ENCODE measurements around the gene TIGD7.

Gene TIGD7, protein sequence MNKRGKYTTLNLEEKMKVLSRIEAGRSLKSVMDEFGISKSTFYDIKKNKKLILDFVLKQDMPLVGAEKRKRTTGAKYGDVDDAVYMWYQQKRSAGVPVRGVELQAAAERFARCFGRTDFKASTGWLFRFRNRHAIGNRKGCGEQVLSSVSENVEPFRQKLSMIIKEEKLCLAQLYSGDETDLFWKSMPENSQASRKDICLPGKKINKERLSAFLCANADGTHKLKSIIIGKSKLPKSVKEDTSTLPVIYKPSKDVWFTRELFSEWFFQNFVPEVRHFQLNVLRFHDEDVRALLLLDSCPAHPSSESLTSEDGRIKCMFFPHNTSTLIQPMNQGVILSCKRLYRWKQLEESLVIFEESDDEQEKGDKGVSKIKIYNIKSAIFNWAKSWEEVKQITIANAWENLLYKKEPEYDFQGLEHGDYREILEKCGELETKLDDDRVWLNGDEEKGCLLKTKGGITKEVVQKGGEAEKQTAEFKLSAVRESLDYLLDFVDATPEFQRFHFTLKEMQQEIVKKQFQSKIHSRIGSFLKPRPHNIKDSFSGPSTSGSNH

DNA sequence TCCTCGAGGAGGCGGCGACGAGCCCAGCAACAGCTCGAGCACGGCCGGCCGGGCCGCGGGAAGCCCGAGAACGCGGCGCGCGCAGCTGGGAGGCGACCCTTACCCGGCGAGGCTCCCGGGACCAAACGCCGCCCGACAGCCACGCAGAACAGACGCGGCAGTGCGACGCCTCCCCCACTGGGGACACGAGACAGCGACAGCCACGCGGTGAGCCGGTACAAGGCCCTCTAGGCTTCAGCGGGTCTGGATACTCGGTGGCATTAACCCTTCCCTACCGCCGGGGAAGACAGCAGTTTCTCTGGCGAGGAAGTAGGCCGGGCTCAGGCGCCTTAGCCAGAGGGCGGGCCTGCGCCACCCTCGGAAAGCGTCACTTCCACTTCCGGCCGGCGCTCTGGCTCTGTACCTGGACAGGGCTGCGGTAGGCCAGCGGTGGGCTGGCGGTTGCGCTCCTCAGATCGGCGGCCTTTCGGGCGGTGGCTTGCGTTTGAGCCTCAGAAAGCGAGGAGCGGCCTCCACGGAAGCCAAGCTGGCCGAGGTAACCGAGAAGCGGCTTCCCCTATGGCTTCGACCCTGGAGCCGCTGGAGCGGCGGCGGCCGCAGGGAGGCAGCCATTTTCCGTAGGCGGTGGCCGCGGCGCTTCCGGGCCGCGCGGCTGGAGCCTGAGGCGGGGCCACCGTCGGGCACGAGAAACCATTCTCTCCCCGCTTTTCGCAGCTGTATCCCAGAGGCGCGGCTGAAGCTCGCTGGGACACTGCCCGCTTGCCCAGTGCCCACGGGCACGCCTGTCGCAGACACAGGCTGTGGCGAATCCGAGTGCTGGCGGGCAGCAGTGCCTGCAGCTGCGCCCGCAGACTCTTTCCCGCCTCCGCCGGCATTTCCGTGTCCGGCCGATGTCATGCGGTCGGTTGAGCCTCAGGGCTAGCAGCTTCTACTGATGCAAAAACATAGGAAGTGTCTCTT lies at the start of gene TIGD7, which contains the start of gene ZNF75A:
Gene TIGD7, minus strand, starts transcription at position 322 of the 960 bp plus-strand sequence. CDS start 4,816 bp downstream, outside the sequence.
Gene ZNF75A, plus strand, starts transcription at position 389 of the 960 bp plus-strand sequence. CDS start 2,932 bp downstream, outside the sequence.
- DNase-seq (ENCODE audit: low read depth in 2 of 3, low spot score in 1 of 3): peak; percentile 64 to 81 (median 71)

DNA sequence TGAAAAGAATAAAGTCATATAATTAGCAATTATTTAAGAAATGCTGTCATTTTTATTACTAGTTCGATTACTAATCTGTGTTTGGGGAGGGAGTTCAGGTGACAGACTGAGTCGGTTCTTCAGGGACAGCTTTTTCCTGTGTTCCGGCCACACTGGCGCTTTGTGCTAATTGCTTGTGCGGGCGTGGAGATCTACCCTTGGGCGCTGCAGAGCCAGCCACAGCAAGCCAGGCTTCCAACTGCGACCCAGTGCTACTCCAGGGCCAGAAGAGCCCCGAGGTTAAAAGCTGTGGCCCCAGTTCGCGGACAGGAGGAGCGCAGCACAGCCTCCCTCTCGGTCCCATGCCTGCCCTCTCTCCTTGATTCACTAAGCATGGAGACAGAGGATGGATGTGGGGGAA lies 43.9 kb upstream of the TIGD7 start:
- no peak for DNase-seq (ENCODE audit: low read depth in 2 of 3, low spot score in 1 of 3)

DNA sequence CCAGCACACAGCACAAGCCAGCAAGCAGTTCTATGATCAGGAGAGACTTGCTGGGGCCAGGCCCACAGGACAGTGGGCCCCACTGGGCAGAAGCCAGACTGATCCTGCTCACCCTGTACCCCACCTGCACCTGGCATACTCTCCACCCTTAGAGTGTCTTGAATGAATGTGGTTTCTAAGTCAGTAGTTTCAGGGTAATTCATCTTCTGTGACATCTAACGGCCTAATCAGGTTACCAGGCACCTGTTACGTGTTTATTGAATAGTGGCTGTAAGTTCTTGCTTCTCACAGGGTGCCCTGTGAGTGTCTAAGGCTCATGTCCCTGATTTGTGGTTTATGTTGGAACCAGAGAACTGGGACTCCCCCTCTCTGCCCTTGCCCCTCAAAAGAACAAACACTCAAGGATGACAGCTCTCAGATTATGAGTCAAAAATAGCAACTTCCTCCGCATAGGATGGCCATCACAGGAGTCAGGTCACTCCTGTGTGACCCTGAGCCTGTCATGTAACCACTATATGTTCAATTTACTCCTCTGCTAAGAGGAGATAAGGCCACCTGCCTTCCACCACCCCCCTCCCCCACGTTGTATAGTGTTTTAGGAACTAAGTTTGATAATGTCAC lies 43.4 kb upstream of the TIGD7 start:
- DNase-seq (ENCODE audit: low read depth in 2 of 3, low spot score in 1 of 3): no peak

DNA sequence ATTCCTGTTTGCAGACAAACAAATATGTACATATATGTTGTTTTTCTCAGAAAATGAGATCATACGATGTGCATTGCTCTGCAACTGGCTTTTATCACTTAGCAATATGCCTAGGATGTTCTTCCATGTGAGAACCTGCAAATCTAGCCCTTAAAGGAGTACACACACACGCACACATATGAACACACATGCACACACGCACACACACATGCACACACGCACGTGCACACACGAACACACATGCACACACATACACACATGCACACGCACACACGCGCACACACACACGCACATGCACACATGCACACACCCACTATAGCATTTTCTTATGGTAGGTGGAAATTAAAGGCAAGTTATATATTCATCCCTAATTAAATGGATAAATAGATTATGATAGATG lies 42.4 kb upstream of the TIGD7 start:
- no peak for DNase-seq (ENCODE audit: low read depth in 2 of 3, low spot score in 1 of 3)

DNA sequence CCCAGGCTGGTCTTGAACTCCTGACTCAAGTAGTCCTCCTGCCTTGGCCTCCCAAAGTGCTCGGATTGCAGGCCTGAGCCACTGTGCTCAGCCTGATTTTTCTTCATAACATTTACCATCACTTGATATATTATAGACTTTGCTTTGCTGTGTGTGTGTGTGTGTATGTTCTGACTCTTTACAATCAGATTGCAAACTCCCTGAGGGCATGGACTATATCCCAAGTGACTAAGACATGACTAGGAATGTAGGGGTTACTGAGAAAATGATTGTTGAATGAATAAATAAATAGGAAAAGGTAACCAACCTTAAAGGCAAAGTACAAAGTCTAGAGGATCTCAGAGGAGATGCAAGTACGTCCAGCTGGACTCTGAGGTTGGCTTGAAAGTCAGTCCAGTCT lies 40.8 kb upstream of the TIGD7 start:
- no peak for DNase-seq (ENCODE audit: low read depth in 2 of 3, low spot score in 1 of 3)

DNA sequence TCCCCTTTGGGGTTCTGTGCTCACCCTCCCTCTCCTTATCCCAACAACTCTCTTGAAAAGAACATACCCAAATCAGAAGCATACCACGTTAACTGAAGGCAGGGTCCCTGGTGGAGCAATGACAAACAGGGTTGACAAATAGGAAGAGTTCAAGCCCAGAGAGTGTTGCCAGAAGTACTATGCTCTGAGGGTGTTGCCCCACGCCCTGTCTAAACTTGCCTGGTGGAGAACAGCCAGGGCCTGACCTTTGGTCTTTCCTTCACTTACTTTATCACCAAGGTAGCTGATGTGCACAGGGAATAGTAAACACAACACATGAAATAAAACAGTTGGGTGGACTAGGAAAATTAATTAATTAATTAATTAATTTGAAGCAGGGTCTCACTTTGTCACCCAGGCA lies 23.4 kb upstream of the TIGD7 start:
- no peak for DNase-seq (ENCODE audit: low read depth in 2 of 3, low spot score in 1 of 3)

DNA sequence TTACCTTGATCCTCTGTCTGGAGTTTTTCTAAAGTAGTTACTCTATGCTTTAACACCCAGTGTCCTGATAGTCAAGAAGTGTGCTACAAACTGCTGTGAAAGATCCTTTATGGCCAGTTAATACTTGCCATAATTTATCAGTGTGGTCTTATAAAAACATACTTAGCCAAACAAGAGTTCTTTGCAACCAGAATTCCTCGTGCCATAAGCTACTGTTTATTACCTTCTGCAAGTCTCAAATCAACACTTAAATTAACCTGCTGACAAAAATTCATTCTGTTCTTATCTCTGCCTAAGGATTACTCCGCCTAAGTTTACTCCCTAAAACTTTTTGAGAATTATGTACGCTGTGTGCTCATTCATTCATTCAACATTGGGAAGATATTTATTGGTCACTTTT lies 22.9 kb upstream of the TIGD7 start:
- no peak for DNase-seq (ENCODE audit: low read depth in 2 of 3, low spot score in 1 of 3)

DNA sequence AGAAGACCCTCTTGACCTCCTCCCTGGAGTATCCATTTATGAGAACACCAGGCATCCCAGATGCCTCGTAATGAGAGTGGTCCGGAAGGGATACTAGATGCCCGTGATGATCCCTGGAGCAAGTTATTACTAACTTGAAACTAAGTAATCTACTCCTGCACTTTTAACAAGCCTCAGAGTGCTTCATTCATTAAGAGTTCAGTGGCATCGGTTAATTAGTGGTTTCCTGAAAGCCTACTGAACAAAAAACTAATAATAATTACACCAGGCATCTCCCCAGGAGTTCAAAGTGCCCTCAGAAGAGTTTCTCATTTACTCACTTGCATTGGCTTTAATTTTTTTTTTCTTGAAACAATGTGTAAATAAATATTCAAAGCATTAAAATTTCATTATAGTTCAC lies 22.3 kb upstream of the TIGD7 start:
- no peak for DNase-seq (ENCODE audit: low read depth in 2 of 3, low spot score in 1 of 3)

DNA sequence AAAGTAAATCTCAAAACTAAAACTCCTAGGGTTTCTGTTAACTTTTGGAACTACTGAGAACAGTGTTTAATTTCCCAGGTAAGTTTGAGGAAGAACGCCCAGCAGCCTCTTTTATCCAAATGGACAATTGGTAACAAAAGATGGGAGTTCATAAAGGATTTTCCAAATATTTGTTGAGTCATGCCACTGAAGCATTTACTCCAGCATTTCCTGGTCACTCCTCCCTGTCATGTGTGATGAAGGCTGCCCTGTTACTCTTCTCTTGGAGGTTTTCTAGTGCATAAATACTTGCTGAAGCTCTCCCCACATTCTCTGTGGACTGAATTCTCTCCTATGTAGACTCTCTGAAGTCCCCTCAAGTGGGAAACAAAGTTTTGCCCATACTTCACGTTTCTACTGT lies 16.6 kb upstream of the TIGD7 start:
- DNase-seq (ENCODE audit: low read depth in 2 of 3, low spot score in 1 of 3): no peak

DNA sequence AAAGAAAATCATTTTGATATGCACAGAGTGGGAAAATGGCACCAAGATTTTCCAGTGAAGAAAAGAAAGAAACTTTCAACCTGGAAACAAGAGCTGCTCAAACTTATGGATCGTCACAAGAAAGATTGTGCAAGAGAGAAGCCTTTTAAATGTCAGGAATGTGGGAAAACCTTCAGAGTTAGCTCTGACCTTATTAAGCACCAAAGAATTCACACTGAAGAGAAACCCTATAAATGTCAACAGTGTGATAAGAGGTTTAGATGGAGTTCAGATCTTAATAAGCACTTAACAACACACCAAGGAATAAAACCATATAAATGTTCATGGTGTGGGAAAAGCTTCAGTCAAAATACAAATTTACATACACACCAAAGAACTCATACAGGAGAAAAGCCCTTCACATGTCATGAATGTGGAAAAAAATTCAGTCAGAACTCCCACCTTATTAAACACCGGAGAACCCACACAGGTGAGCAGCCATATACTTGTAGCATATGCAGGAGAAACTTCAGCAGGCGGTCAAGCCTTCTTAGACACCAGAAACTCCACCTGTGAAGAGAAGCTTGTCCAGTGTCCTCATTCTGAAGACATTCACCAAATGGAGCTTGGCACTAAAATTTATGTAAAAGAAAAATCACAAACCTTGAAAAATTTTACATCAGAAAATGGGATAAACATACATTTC lies 12.2 kb upstream of the TIGD7 start:
- no peak for DNase-seq (ENCODE audit: low read depth in 2 of 3, low spot score in 1 of 3)

DNA sequence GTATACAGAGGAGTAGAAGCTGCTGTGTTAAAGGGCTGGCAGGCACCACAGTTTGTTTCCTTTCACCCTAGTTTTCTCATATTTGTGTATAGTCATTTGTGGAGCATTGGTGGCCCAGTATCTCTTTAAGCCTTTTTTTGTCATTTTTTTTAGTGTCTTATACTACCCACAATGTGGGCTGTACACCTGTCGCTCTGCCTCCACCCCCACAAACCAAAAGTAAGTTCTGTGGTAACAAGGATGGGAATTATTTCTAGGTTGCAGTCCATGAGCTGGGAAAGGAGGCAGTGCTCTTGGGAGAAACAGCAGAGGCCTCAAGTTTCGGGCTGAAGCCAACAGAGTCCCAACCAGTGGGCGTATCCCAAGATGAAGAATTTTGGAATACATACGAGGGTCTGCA lies 6.3 kb upstream of the TIGD7 start:
- DNase-seq (ENCODE audit: low read depth in 2 of 3, low spot score in 1 of 3): no peak

DNA sequence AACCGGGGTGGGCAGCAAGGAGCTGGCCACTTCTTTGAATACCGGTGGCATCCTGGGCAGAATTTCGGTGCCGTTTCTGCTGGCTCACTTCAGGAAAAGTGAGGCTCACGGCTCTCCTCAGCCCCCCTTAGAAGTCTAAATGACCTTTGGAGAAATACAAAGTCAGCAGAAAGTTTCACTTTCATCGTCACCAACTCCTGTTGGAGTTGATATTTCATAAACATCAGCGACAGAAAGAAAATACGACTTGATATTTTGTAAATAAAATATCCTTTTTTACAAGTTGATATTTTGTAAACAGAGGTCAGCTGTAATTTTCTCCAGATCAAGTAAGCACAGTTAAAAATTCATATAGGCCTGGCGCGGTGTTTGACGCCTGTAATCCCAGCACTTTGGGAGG lies 848 bp upstream of the TIGD7 start:
- no peak for DNase-seq (ENCODE audit: low read depth in 2 of 3, low spot score in 1 of 3)

DNA sequence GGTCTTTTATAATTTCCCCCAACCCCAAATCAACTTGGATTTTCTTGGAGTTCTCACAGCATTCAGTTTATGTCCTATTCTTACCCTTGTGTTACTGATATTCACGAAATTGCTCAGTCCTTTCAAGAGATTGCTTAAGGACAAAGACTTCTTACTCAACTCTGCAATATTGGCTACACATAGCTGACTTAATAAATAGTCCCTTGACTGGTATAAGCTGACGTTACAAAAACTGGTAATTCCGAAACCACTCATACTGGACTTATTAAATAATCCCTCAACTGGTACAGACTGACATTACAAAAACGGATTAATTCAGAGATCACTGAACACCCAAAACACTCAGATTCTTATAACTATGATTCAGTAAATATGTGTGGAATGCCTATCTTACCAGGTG lies 860 bp downstream of the TIGD7 start:
- DNase-seq (ENCODE audit: low read depth in 2 of 3, low spot score in 1 of 3): no peak

DNA sequence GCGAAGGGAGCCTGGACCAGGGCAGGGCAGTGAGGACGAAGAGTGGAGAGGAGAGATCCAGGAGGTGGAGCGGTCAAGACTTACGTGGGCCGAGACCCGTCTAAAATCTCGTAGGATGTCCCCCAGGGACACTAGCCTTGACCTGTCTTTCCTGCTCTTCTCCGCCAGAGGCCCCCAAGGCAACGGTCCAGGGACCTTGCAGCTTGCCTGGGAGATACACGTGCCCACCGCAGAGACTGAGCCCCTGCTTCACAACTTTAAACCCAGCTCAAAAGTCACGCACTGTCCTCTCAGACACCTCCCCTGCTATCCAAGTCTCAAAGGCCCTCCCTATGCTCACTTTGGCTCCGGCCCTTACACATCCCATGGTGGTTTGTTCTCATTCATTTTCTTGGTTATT lies 9.4 kb downstream of the TIGD7 start:
- DNase-seq (ENCODE audit: low read depth in 2 of 3, low spot score in 1 of 3): no peak

DNA sequence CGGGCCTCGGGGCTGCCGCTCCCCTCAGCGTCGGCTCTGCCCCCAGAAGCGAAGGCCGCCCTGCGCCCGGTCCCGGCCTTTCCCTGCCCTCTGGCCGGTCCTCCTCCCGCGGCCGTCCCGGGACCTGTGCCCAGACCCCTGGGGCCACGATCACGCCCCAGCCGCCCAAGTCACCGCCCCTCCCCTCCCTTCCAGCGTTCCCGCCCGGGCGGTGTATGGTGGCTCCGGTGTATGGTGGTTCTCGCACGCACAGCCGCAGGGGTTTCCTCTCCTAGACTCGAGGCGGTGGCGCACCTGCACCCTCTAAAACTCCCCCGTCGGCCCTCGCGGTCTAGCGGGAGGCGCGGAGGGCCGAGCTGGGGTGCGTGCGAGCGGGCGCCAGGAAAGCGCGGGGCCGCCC lies 10.0 kb downstream of the TIGD7 start:
- no peak for DNase-seq (ENCODE audit: low read depth in 2 of 3, low spot score in 1 of 3)

DNA sequence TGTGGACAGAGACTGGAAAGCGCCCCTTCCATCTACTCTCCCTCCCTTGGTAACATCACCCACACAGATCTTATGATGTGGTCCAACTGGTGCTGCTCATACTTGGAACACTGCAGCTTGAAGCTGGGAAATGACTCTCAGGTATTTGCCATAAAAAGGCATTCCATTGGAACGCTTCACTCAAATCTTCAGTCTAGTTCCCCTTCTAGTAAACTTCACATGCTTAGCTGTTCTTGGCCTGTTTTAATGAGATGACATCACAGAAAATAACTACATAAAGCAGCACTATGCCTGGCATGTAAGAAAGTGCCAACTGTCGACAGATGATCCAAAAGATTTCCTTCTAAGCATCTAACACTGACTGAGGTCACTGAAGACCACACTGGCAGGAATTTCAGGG lies 12.6 kb downstream of the TIGD7 start:
- no peak for DNase-seq (ENCODE audit: low read depth in 2 of 3, low spot score in 1 of 3)

DNA sequence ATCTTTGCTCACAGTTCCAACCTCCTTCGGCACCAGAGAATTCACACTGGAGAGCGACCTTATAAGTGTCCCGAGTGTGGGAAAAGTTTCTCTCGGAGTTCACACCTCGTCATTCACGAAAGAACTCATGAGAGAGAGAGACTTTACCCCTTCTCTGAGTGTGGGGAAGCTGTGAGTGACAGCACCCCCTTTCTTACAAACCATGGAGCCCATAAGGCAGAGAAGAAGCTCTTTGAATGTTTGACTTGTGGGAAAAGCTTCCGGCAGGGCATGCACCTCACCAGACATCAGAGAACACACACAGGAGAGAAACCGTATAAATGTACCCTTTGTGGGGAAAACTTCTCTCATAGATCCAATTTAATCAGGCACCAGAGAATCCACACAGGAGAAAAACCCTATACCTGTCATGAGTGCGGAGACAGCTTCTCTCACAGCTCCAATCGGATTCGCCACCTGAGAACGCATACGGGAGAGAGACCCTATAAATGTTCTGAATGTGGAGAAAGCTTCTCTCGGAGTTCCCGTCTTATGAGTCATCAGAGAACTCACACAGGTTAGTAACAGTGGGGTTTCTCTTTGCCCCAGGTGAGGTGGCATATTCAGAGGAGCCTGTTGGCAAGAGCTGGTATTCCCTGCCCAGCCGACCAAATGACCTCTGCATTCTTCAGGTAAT lies 15.1 kb downstream of the TIGD7 start:
- no peak for DNase-seq (ENCODE audit: low read depth in 2 of 3, low spot score in 1 of 3)

DNA sequence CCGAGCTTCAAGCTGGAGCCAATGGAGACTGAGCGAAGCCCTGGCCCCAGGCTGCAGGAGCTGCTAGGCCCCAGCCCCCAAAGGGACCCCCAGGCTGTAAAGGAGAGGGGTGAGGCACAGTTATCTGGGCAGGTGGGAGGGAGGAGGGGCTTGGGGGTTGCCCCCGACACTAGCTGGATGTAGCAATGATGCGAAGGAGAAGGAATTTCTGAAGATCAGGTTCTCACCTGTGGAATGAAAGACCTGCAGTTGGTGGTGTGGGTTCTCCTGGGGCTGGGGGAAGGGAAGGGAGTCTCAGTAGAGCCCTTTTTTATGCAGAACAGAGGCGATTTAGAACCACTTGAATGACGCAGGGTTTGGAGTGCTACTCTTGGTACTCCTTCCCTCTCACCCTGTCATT lies 20.1 kb downstream of the TIGD7 start:
- no peak for DNase-seq (ENCODE audit: low read depth in 2 of 3, low spot score in 1 of 3)

DNA sequence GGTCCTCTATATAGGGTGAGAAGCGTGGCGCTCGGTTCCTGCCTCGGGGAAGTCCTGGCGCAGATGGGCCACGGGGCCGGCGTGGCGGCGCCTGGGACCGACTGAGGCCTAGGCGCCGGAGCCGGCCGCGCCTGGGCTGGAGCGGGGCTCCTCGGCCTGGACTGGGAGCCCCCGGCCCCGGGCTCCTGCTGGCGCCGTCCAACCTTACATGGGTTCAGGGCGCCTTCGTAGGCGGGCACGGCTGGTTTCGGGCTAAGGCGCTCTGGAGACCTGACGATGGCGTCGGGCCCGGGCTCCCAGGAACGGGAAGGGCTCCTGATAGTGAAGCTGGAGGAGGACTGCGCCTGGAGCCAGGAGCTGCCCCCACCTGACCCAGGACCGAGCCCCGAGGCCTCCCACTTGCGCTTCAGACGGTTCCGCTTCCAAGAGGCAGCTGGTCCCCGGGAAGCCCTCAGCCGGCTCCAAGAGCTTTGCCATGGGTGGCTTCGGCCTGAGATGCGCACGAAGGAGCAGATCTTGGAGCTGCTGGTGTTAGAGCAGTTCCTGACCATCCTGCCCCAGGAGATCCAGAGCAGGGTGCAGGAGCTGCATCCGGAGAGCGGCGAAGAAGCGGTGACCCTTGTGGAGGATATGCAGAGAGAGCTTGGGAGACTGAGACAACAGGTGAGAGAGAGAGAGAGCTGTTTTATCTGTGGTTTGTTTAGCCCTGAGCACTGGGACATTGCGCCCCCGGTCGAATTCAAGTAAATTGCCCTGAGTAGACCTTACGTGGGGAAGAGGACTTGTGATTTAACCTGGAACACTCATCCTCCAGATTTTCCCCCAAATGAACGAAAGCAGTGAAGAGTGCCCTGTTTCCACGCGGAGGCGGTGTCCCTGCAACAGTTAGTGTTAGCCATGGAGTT lies 21.4 kb downstream of the TIGD7 start:
- DNase-seq (ENCODE audit: low read depth in 2 of 3, low spot score in 1 of 3): no peak

Data from stimulated activated CD4-positive, alpha-beta T cell treated with anti-CD3 and anti-CD28 coated beads, Interleukin-12 subunit alpha, Interleukin-12 subunit beta, amount 100 ng/mL, for 48 hours (primary cell).